IMR-90 (cell line): ENCODE results near the gene FBXW12.

Source experiments
- CEBPB ChIP-seq: IDR thresholded peaks from 2 replicates; pipeline ENCODE4 v1.6.1; 2012; ENCODE audit warnings: low read depth, low read length, improper control_type of control experiment
- MAFK ChIP-seq: IDR thresholded peaks from 2 replicates; pipeline ENCODE4 v1.6.1; 2012; ENCODE audit warnings: low read depth, low read length, improper control_type of control experiment
- MXI1 ChIP-seq: IDR thresholded peaks from 2 replicates; pipeline ENCODE4 v1.6.1; 2012; ENCODE audit warnings: low read depth, mild to moderate bottlenecking, low read length, moderate library complexity, borderline replicate concordance
- POLR2A ChIP-seq: IDR thresholded peaks from 2 replicates; pipeline ENCODE4 v1.6.1; 2012; ENCODE audit warnings: mild to moderate bottlenecking, low read depth, low read length
- RAD21 ChIP-seq: IDR thresholded peaks from 2 replicates; pipeline ENCODE4 v1.6.1; 2012; ENCODE audit warnings: low read length, improper control_type of control experiment
- RCOR1 ChIP-seq: IDR thresholded peaks from 2 replicates; pipeline ENCODE4 v1.6.1; 2012; ENCODE audit warnings: mild to moderate bottlenecking, low read length, improper control_type of control experiment; ENCODE audit not compliant: insufficient replicate concordance
- RFX5 ChIP-seq: IDR thresholded peaks from 2 replicates; pipeline ENCODE4 v1.8.0; 2012; ENCODE audit warnings: low read depth, mild to moderate bottlenecking, low read length, moderate library complexity
- TF ChIP-seq, protein P1 (sequence below): conservative IDR thresholded peaks from 2 replicates; pipeline ENCODE4 v1.5.1; 2012; ENCODE audit warnings: mild to moderate bottlenecking, low read depth, low read length, improper control_type of control experiment

DNA sequence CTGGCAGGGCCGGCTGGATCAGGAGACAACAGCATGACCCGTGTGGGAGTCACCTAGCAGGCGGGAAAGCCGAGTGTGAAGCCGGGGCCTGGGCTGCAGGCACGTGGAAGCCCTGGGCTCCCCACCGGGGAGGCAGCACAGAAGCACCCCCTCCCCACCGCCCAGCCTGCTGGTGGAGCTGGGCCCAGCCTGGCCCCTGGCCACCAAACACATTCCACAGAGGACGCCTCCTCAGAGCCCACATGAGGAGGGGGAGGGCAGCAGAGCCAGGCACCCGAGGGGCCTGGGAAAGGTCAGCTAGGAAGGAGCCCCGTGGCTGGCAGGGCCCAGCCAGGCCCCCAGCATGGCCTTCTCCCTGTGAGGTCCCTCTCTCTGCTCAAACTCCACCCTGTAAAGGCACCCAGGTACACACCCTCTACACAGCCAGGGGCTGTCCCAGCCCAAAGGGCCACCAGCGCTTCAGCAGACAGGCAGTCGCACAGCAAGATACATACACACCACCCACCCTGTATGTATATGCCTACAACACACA is 53.3 kb downstream of the FBXW12 start:
- TF ChIP-seq, protein P1, sequence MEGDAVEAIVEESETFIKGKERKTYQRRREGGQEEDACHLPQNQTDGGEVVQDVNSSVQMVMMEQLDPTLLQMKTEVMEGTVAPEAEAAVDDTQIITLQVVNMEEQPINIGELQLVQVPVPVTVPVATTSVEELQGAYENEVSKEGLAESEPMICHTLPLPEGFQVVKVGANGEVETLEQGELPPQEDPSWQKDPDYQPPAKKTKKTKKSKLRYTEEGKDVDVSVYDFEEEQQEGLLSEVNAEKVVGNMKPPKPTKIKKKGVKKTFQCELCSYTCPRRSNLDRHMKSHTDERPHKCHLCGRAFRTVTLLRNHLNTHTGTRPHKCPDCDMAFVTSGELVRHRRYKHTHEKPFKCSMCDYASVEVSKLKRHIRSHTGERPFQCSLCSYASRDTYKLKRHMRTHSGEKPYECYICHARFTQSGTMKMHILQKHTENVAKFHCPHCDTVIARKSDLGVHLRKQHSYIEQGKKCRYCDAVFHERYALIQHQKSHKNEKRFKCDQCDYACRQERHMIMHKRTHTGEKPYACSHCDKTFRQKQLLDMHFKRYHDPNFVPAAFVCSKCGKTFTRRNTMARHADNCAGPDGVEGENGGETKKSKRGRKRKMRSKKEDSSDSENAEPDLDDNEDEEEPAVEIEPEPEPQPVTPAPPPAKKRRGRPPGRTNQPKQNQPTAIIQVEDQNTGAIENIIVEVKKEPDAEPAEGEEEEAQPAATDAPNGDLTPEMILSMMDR: no peak
- no peak for TF ChIP-seq POLR2A
- TF ChIP-seq RFX5: no peak
- no peak for TF ChIP-seq MAFK
- TF ChIP-seq CEBPB: no peak
- TF ChIP-seq RAD21: no peak
- no peak for TF ChIP-seq RCOR1
- no peak for TF ChIP-seq MXI1
